ENCODE measurements around the gene ACAP1. TPM values are rescaled to one million over a fixed set of nuclear protein-coding genes. Genes with fewer than 3 reads are reported as not detected.
A peak's percentile ranks its signal among the peaks of the same experiment; 100 is the strongest.
"Not testable (repeated sequence)": the region's sequence is repeated elsewhere in the genome, so short reads cannot be mapped to it uniquely, and the experiment has no call there.

Gene ACAP1
- total RNA-seq, 1 experiment from 2014 or later: 17.8 TPM

DNA sequence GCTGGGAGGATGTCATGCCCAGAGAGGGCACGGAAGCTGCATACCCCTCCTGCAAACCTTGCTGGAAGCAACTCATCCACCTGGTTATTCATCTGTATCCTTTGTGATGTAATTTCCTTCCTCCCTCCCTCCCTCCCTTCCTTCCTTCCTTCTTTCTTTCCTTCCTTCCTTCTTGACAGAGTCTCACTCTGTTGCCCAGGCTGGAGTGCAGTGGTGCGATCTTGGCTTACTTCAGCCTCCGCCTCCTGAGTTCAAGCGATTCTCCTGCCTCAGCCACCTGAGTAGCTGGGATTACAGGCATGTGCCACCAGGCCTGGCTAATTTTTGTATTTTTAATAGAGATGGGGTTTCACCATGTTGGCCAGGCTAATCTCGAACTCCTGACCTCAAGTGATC, 32.3 kb downstream of the ACAP1 start:
- not testable (repeated sequence) for H3K36me3 ChIP-seq (replicated peaks; ENCODE audit: control insufficient read depth, insufficient read depth, low read length); DNase-seq; H3K4me3 ChIP-seq (ENCODE audit: insufficient read depth, low read depth, low read length); H3K27me3 ChIP-seq (ENCODE audit: control insufficient read depth, insufficient read depth, low read length)

DNA sequence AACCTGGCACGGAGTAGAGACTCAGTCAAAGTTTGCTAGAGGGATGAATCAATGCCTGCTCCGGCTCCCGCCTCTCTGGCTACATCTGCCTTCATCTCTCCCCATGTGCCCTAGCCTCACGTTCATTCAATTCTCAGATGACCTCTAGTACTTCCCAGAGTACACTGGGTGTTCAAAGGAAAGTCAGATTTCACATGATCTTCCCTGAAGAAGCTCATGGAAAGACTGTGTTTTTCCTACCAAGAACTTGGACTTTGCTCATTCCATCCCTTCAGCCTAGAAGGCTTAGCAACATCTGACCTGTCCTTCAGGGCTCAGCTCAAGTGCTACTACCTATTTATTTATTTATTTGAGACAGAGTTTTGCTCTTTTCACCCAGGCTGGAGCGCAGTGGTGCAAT, 33.5 kb downstream of the ACAP1 start:
- no peaks in the 10 kb centered on the region for H3K36me3 ChIP-seq (replicated peaks; ENCODE audit: control insufficient read depth, insufficient read depth, low read length)
- no peak overlapping the region for H3K4me3 ChIP-seq (ENCODE audit: insufficient read depth, low read depth, low read length)
- no peaks in the 10 kb centered on the region; the same call in 1 of the 2 replicates for H3K27me3 ChIP-seq (ENCODE audit: control insufficient read depth, insufficient read depth, low read length)
- no peak for DNase-seq

DNA sequence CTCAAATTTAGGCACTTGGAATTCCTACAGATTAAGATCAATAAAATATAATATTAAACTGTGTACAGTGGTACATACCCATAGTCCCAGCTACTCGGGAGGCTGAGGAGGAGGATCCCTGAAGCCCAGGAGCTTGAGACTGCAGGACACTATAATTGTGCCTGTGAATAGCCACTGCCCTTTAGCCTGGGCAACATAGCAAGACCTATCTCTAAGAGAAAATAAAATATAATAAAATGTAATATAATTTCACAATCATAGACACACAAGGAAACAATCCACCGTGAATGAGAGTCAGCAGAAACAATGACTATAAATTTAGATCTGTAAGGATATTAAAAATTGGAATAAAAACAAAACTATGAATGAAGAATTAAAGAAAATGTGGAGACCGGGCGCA, 34.5 kb downstream of the ACAP1 start:
- H3K27me3 ChIP-seq (ENCODE audit: control insufficient read depth, insufficient read depth, low read length): no peaks in the 10 kb centered on the region; the same call in 1 of the 2 replicates
- H3K4me3 ChIP-seq (ENCODE audit: insufficient read depth, low read depth, low read length): no peak overlapping the region
- DNase-seq: no peak
- H3K36me3 ChIP-seq (replicated peaks; ENCODE audit: control insufficient read depth, insufficient read depth, low read length): no peaks in the 10 kb centered on the region

DNA sequence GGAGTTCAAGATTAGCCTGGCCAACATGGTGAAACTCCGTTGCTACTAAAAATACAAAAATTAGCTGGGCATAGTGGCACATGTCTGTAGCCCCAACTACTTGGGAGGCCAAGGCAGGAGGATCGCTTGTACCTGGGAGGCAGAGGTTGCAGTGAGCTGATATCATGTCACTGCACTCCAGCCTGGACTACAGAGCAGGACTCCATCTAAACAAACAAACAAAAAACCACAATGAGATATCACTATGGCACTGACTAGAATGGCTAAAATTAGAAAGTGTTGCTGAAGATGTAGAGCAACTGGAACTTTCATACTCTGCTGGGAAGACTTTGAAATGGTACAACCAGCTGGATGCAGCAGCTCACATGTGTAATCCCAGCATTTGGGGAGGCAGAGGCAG, 38.0 kb downstream of the ACAP1 start:
- Histone ChIP-seq H3K4me3 (ENCODE audit: insufficient read depth, low read depth, low read length) (no peak overlapping the region), H3K27me3 (ENCODE audit: control insufficient read depth, insufficient read depth, low read length) (peaks cover 2% of the 10 kb centered on the region; the same call in 1 of the 2 replicates), H3K36me3 (replicated peaks; ENCODE audit: control insufficient read depth, insufficient read depth, low read length) (no peaks in the 10 kb centered on the region)
- no peak for DNase-seq

DNA sequence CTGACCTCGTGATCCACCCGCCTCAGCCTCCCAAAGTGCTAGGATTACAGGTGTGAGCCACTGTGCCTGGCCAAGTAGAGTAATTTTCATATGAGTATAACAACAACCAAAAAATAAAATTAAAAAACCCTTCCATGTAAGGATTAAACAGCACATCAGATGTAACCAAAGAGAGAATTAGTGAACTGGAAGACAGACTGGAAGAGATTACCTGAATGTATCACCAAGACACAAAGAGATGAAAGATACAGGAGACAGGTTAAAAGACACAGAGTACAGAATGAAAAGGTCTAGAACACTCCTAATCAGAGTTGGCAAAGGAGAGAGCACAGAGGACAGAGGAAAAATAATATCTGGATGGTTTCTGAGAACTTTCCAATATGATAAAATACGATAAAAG, 42.8 kb downstream of the ACAP1 start:
- H3K27me3 ChIP-seq (ENCODE audit: control insufficient read depth, insufficient read depth, low read length): peaks cover 43% of the 10 kb centered on the region
- H3K4me3 ChIP-seq (ENCODE audit: insufficient read depth, low read depth, low read length): no peak overlapping the region
- H3K36me3 ChIP-seq (replicated peaks; ENCODE audit: control insufficient read depth, insufficient read depth, low read length): no peaks in the 10 kb centered on the region
- DNase-seq: no peak

DNA sequence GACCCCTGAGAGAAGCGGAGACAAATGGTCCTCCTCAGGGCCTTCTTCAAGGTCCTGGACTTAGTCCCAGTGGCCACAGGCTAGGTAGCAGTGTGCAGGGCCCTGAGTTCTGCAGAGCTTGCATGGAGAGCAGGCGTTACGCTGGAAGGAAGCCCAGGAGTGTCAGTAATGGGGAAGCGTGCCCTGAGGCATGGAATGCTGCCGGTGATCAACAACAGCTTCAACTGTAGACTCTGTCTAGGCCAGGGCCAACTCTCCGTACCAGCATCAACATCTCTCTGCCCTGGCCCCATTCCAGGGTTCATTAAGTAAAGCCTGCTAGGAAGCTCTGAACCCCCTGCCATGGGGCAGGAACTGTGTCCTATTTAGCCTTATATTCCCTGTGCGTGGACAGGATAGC, 44.0 kb downstream of the ACAP1 start:
- Histone ChIP-seq H3K27me3 (ENCODE audit: control insufficient read depth, insufficient read depth, low read length) (peaks cover 50% of the 10 kb centered on the region), H3K4me3 (ENCODE audit: insufficient read depth, low read depth, low read length) (peak overlapping the region; percentile 57)
- DNase-seq: no peak

DNA sequence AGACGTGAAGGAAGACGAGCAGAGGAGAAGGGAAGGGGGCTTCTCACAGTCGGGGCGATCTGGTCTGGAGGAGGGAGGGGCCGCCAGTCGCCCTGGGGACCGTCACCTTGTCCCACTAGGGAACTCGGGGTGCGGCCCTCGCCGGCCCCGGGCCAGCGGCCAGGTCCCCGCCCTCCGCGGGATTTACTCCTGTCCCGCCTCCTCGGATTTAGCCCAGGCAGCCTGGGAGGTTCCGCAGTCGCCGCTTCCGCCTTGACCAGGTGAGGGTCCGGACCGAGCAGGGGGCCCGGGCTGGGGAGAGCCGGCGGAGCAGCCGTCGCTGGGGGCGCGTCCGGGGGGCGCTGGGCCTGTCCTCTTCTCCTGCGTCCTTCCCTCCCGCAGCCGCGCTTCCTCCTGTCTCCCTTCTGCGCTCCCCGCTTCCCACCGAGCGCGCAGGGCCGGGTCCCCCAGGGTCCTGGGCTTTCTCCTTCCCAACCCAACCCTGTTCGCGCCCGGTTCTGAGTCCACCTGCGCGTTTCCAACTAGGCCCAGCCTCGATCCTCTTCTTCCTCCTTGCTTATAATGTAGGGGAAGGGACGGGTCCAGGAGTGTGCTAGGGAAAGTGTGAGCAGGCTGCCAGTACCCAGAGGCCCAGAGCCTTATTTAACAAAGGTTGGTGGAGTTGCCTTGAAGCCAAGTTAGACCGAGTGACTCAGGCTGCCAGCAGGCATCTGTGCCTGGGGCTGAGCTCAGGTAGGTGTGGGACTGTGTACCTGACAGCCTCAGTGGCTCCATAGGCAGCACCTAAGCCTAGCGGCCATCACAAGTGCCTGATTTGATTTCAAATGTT, 44.7 kb downstream of the ACAP1 start, which contains the start of gene TNK1:
Gene TNK1, plus strand, starts transcription at position 235 of the 829 bp plus-strand sequence. CDS start 1,838 bp downstream, outside the sequence.
- Histone ChIP-seq H3K4me3 (ENCODE audit: insufficient read depth, low read depth, low read length) (peak within 1 kb of the TSS; percentile 57), H3K36me3 (replicated peaks; ENCODE audit: control insufficient read depth, insufficient read depth, low read length) (no peaks in the 10 kb centered on the region), H3K27me3 (ENCODE audit: control insufficient read depth, insufficient read depth, low read length) (peaks cover 50% of the 10 kb centered on the region)
- DNase-seq: peak; percentile 93

More for the DNA sequence above, 44.0 kb downstream of the ACAP1 start:
- H3K36me3 ChIP-seq (replicated peaks; ENCODE audit: control insufficient read depth, insufficient read depth, low read length): no peaks in the 10 kb centered on the region

DNA sequence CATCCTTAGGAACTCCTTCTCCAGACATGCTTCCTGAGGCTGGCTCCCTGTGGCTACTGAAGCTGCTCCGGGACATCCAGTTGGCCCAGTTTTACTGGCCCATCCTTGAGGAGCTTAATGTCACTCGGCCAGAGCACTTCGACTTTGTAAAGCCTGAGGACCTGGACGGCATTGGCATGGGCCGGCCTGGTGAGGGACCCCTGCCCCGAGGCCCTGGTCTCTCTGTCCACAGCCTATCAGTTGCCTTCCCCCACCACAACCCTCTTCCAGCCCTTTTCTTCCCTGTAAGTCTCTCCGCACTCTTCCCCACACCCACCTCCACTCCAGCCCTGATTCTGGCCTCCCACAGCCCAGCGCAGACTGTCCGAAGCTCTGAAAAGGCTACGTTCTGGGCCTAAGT, 46.6 kb downstream of the ACAP1 start:
- Histone ChIP-seq H3K27me3 (ENCODE audit: control insufficient read depth, insufficient read depth, low read length) (peaks cover 50% of the 10 kb centered on the region), H3K4me3 (ENCODE audit: insufficient read depth, low read depth, low read length) (no peak overlapping the region), H3K36me3 (replicated peaks; ENCODE audit: control insufficient read depth, insufficient read depth, low read length) (peaks cover 1% of the 10 kb centered on the region; the same call in 1 of the 2 replicates)
- peak; percentile 52 for DNase-seq

DNA sequence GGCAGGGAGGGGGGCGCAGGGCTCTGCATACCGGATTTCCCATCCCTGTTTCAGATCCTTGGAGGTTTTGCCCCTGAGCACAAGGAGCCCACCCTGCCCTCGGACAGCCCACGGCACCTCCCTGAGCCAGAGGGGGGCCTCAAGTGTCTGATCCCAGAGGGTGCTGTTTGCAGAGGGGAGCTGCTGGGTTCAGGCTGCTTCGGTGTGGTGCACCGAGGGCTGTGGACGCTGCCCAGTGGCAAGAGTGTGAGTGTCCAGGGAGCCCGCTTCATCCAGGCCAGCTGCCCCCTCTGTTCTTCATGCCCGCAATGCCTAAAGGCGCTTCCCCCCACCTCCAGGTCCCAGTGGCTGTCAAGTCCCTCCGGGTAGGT, 47.0 kb downstream of the ACAP1 start:
- Histone ChIP-seq H3K27me3 (ENCODE audit: control insufficient read depth, insufficient read depth, low read length) (peaks cover 50% of the 10 kb centered on the region), H3K4me3 (ENCODE audit: insufficient read depth, low read depth, low read length) (peak overlapping the region; percentile 49; the same call in 1 of the 2 replicates), H3K36me3 (replicated peaks; ENCODE audit: control insufficient read depth, insufficient read depth, low read length) (peaks cover 2% of the 10 kb centered on the region; the same call in 1 of the 2 replicates)
- DNase-seq: no peak

DNA sequence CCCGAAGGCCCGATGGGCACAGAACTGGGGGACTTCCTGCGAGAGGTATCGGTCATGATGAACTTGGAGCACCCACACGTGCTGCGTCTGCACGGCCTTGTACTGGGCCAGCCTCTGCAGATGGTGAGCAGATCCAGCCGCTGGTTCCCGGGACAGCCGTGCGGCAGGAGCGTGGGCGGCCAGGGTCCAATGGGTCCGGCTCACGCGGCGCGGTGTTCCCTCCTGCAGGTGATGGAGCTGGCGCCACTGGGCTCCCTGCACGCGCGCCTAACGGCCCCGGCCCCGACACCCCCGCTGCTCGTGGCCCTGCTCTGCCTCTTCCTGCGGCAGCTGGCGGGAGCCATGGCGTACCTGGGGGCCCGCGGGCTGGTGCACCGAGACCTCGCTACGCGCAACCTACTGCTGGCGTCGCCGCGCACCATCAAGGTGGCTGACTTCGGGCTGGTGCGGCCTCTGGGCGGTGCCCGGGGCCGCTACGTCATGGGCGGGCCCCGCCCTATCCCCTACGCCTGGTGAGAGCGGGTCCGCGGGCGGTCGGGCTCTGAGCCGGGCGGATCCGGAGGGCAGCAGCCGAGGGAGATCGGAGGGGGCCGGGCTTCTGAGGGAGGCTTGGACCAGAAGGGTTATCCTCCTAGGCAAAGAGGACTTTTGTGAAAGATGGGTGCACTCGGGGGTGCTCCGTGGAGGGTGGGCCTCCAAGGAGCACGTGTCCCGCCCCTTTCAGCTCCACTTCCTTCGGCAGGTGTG, 47.6 kb downstream of the ACAP1 start:
- peak; percentile 99 for DNase-seq
- Histone ChIP-seq H3K27me3 (ENCODE audit: control insufficient read depth, insufficient read depth, low read length) (peaks cover 50% of the 10 kb centered on the region), H3K36me3 (replicated peaks; ENCODE audit: control insufficient read depth, insufficient read depth, low read length) (peaks cover 2% of the 10 kb centered on the region; the same call in 1 of the 2 replicates), H3K4me3 (ENCODE audit: insufficient read depth, low read depth, low read length) (peak overlapping the region; percentile 49)

DNA sequence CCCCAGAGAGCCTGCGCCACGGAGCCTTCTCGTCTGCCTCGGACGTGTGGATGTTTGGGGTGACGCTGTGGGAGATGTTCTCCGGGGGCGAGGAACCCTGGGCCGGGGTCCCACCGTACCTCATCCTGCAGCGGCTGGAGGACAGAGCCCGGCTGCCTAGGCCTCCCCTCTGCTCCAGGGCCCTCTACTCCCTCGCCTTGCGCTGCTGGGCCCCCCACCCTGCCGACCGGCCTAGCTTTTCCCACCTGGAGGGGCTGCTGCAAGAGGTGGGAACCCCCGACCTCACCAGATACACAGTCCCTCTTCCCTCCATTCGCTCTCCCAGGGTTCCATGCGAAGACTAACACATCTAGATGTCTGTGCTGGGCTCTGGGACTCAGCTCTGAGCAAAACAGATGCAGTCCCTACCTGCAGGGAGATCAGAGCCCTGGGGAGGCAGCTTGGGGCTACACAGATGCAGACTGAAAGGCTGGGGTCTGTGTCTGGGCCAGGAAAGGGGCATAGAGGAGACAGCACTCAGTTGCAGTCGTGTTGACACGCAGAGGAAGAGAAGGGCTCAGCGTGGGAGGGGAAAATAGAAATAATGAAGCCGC, 48.3 kb downstream of the ACAP1 start:
- Histone ChIP-seq H3K36me3 (replicated peaks; ENCODE audit: control insufficient read depth, insufficient read depth, low read length) (peaks cover 6% of the 10 kb centered on the region), H3K27me3 (ENCODE audit: control insufficient read depth, insufficient read depth, low read length) (peaks cover 46% of the 10 kb centered on the region), H3K4me3 (ENCODE audit: insufficient read depth, low read depth, low read length) (peak overlapping the region; percentile 49)
- DNase-seq: no peak

DNA sequence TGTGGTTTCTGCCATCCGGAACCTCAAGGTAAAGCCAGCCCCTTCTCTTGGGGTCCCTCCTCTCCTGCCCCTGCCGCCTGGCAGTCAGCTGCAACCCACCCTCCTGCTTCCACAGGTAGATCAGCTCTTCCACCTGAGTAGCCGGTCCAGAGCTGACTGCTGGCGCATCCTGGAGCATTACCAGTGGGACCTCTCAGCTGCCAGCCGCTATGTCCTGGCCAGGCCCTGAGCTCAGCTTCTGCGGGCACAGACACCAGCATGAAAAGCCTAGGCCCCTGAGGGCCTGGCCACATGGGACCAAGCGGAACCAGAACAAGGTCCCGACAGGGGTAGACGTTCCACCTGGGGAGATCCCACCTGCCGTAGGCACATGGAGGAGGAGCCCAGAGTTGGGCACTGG, 52.5 kb downstream of the ACAP1 start:
- peaks cover 13% of the 10 kb centered on the region for H3K36me3 ChIP-seq (replicated peaks; ENCODE audit: control insufficient read depth, insufficient read depth, low read length)
- H3K27me3 ChIP-seq (ENCODE audit: control insufficient read depth, insufficient read depth, low read length): peaks cover 8% of the 10 kb centered on the region
- no peak overlapping the region for H3K4me3 ChIP-seq (ENCODE audit: insufficient read depth, low read depth, low read length)
- DNase-seq: peak; percentile 13

DNA sequence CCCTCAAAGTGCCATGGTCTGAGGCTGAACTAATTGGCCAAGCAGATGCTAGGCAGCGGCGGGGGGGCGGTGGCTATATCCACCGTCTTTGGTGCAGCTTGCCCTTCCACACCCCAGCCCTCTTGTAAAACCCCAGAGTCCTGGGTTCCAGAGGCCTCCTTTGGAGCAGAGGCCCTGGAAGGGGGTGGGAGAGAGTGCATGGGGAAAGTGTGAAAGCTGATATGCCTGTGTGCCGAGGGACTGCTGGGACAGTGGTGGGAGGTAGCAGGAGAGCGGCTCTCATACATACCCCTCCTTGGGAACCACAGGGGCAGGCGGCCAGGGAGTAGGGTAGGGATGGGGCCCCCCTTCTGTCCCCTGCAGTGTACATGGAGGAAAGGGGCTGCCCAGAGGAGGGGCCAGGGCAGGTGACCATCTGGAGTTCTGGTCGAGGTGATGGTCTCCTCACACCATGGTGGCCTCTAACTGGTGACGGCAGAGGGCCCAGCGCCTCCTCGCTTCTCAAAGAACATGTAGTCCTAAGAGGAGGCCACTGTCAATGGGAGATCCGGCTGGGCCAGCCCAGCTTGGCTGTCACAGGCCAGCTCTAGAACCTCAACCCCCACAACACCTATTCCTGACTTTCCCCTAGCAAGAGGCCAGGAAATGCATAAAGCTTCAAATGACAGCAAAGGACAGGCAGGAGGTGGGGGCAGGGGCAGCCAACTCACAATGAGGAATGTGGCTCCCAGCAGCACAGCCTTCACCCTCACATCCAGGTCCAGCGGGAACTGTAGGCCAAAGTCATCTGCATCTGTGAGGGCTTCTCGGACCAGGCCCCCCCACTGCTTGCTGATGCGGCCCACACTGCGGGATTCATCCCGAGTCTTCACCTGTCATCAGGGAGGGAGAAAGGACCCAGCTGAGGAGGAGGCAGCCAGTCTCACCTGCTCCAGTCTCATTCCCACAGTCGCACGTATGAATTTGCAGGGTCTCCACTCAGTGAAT, 53.9 kb downstream of the ACAP1 start:
- H3K36me3 ChIP-seq (replicated peaks; ENCODE audit: control insufficient read depth, insufficient read depth, low read length): peaks cover 13% of the 10 kb centered on the region
- H3K27me3 ChIP-seq (ENCODE audit: control insufficient read depth, insufficient read depth, low read length): no peaks in the 10 kb centered on the region
- no peak overlapping the region for H3K4me3 ChIP-seq (ENCODE audit: insufficient read depth, low read depth, low read length)
- DNase-seq: peak; percentile 48

DNA sequence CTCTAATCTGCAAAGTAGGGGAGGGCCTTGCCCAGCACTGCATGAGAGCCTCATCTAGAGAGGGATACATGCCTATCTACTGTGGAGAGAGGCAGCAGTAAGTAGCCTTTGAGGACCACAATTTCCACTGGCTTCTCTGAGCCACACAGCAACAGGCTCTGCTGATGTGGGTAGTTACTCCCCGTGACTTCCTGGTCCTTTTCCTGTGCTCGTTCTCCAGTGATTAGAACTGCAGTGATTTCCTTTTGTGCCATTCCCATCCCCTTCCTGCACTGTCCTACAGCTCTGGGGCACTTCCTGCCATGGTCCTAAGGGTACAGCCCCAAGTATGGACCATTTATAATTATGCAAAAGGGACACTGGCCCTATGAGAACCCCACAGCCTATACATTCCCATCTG, 55.0 kb downstream of the ACAP1 start:
- Histone ChIP-seq H3K4me3 (ENCODE audit: insufficient read depth, low read depth, low read length) (no peak overlapping the region), H3K36me3 (replicated peaks; ENCODE audit: control insufficient read depth, insufficient read depth, low read length) (peaks cover 13% of the 10 kb centered on the region), H3K27me3 (ENCODE audit: control insufficient read depth, insufficient read depth, low read length) (no peaks in the 10 kb centered on the region)
- peak; percentile 17 for DNase-seq
